Common myeloid progenitor, CD34-positive (primary cell): ENCODE data around the gene MET.

Experiments
- CTCF ChIA-PET: fragments of 350-600 bp; sonication (Branson Sonifier 250); formaldehyde crosslinking; loops from one replicate; lab custom pipeline; 2021; ENCODE audit warnings: antibody characterized with exemption; lab: Charles Lee
- POLR2A ChIA-PET: fragments of 350-600 bp; sonication (Branson Sonifier 250); formaldehyde crosslinking; loops from one replicate; lab custom pipeline; 2021; ENCODE audit warnings: antibody characterized with exemption; lab: Charles Lee
- DNase-seq, 3 donors: peaks; one replicate each; pipeline versions ENCODE4 v3.0.0 to v3.0.0-alpha.2; 2013
- H3K27ac ChIP-seq, 2 experiments: 1 replicate in 1 of 2; 2 replicates in 1 of 2; pipeline ENCODE4 v1.7.0; 2013; ENCODE audit warnings: inconsistent platforms in 2 of 2, low read length in 2 of 2, mild to moderate bottlenecking in 2 of 2, low read depth in 1 of 2, moderate library complexity in 1 of 2; ENCODE audit not compliant: severe bottlenecking in 2 of 2, insufficient read depth in 1 of 2, poor library complexity in 1 of 2
- H3K27me3 ChIP-seq, 5 experiments: replicated peaks in 2 of 5; 1 replicate in 3 of 5; 2 replicates in 2 of 5; pipeline versions ENCODE4 v1.6.1 to v1.7.0; 2013; ENCODE audit warnings: low read length in 4 of 5, mild to moderate bottlenecking in 2 of 5, moderate library complexity in 2 of 5, inconsistent platforms in 1 of 5; ENCODE audit not compliant: insufficient read depth in 5 of 5, control insufficient read depth in 4 of 5
- H3K36me3 ChIP-seq, 4 experiments: 1 replicate in 2 of 4; 2 replicates in 2 of 4; pipeline versions ENCODE4 v1.6.1 to v1.7.0; 2013; ENCODE audit warnings: low read length in 3 of 4, control low read depth in 1 of 4, mild to moderate bottlenecking in 1 of 4; ENCODE audit not compliant: control insufficient read depth in 4 of 4, insufficient read depth in 4 of 4
- H3K4me1 ChIP-seq, 4 experiments: 1 replicate in 3 of 4; 2 replicates in 1 of 4; pipeline versions ENCODE4 v1.6.1 to v1.7.1; 2013; ENCODE audit warnings: low read length in 3 of 4, mild to moderate bottlenecking in 3 of 4, control low read depth in 1 of 4, inconsistent platforms in 1 of 4, moderate library complexity in 1 of 4; ENCODE audit not compliant: control insufficient read depth in 4 of 4, insufficient read depth in 4 of 4; ENCODE audit errors: control extremely low read depth in 1 of 4
- H3K4me3 ChIP-seq, 7 experiments: 1 replicate in 4 of 7; 2 replicates in 3 of 7; pipeline versions ENCODE4 v1.5.1 to v1.7.0; 2013; ENCODE audit warnings: mild to moderate bottlenecking in 7 of 7, low read length in 6 of 7, moderate library complexity in 6 of 7, inconsistent platforms in 2 of 7, low read depth in 2 of 7, control low read depth in 1 of 7; ENCODE audit not compliant: insufficient read depth in 4 of 7, control insufficient read depth in 1 of 7; ENCODE audit errors: extremely low read depth in 1 of 7
- H3K9me3 ChIP-seq, 5 experiments: 1 replicate in 4 of 5; 2 replicates in 1 of 5; pipeline versions ENCODE4 v1.6.1 to v1.7.1; 2013; ENCODE audit warnings: low read length in 4 of 5, mild to moderate bottlenecking in 2 of 5, inconsistent platforms in 1 of 5, low read depth in 1 of 5, moderate library complexity in 1 of 5; ENCODE audit not compliant: control insufficient read depth in 4 of 5, insufficient read depth in 2 of 5; ENCODE audit errors: control extremely low read depth in 1 of 5
- WGBS: methylation state at CpG from one replicate; pipeline ENCODE4 v1.1.5; 2013; ENCODE audit not compliant: insufficient coverage; 5-methylcytosine and 5-hydroxymethylcytosine counted together

Gene MET

GRCh38 chr7:116802144-116802745, 130.2 kb downstream of the MET start:
- H3K4me1 ChIP-seq = no peaks in the 10 kb centered on the region
- H3K27me3 ChIP-seq = peaks cover 0 to 2% (median 0%) of the 10 kb centered on the region in 5 experiments
- no peak overlapping the region for H3K27ac ChIP-seq
- ChIA-PET POLR2A (no interaction called here), CTCF (interaction anchor here (1.0 to 1.3 kb wide), 2 partner anchors 11 to 12 kb away, joined by 3 read pairs; no protein-coding TSS in a partner anchor)
- no peaks in the 10 kb centered on the region for H3K36me3 ChIP-seq
- H3K9me3 ChIP-seq = no peaks in the 10 kb centered on the region
- no peak for DNase-seq
- H3K4me3 ChIP-seq = no peak overlapping the region
- 93% methylated on average over 5 of the region's 7 CpGs for whole genome bisulfite sequencing

GRCh38 chr7:116802746-116803152, 130.8 kb downstream of the MET start:
- DNase-seq = peak; percentile 50 to 80 (median 79)
- ChIA-PET POLR2A (no interaction called here), CTCF (interaction anchor here (0.9 to 1.5 kb wide), 4 partner anchors 206 to 638 kb away, joined by 3 to 6 read pairs (median 3); no protein-coding TSS in a partner anchor)
- Histone ChIP-seq H3K9me3 (no peaks in the 10 kb centered on the region), H3K27ac (no peak overlapping the region), H3K27me3 (peaks cover 0 to 2% (median 0%) of the 10 kb centered on the region in 5 experiments), H3K36me3 (no peaks in the 10 kb centered on the region), H3K4me1 (no peaks in the 10 kb centered on the region), H3K4me3 (no peak overlapping the region)
- 6% methylated on average over 2 of the region's 5 CpGs for WGBS

GRCh38 chr7:116804471-116804870, 132.5 kb downstream of the MET start:
- no peaks in the 10 kb centered on the region for H3K9me3 ChIP-seq
- DNase-seq = no peak
- no peak overlapping the region for H3K4me3 ChIP-seq
- CTCF ChIA-PET = interaction anchor here (0.6 to 2.0 kb wide), 11 partner anchors 10 to 671 kb away, joined by 3 to 6 read pairs (median 3); no protein-coding TSS in a partner anchor
- 89% methylated on average over 1 of the region's 3 CpGs for WGBS
- H3K27ac ChIP-seq = no peak overlapping the region
- no peaks in the 10 kb centered on the region for H3K36me3 ChIP-seq
- no peaks in the 10 kb centered on the region for H3K4me1 ChIP-seq
- POLR2A ChIA-PET = interaction anchor here (0.6 kb wide), 1 partner anchor 37 kb away, joined by 3 read pairs; no protein-coding TSS in a partner anchor
- H3K27me3 ChIP-seq = peaks cover 0 to 2% (median 0%) of the 10 kb centered on the region in 5 experiments

GRCh38 chr7:116805100-116805544, 133.1 kb downstream of the MET start:
- H3K4me3 ChIP-seq = no peak overlapping the region
- H3K9me3 ChIP-seq = no peaks in the 10 kb centered on the region
- no peak for DNase-seq
- 97% methylated on average over 5 of the region's 7 CpGs for WGBS
- POLR2A ChIA-PET = no interaction called here
- H3K36me3 ChIP-seq = no peaks in the 10 kb centered on the region
- no peak overlapping the region for H3K27ac ChIP-seq
- H3K27me3 ChIP-seq = peaks cover 0 to 2% (median 0%) of the 10 kb centered on the region in 5 experiments
- CTCF ChIA-PET = interaction anchor here (1.0 to 2.0 kb wide), 7 partner anchors 10 to 669 kb away, joined by 3 to 5 read pairs (median 3); no protein-coding TSS in a partner anchor
- peaks cover 0 to 3% (median 2%) of the 10 kb centered on the region in 4 experiments for H3K4me1 ChIP-seq

- DNase-seq = no peak
- H3K4me1 ChIP-seq = peaks cover 0 to 11% (median 2%) of the 10 kb centered on the region in 4 experiments
- H3K27ac ChIP-seq = no peak overlapping the region
- no peaks in the 10 kb centered on the region for H3K36me3 ChIP-seq
- H3K27me3 ChIP-seq = no peaks in the 10 kb centered on the region
- no peaks in the 10 kb centered on the region for H3K9me3 ChIP-seq
- CTCF ChIA-PET = interaction anchor here (1.2 to 2.3 kb wide), 3 partner anchors 14 to 547 kb away, joined by 4 to 8 read pairs (median 4); no protein-coding TSS in a partner anchor
- 100% methylated on average over 2 of the region's 7 CpGs for WGBS
- POLR2A ChIA-PET = interaction anchor here (0.6 kb wide), 1 partner anchor 909 kb away, joined by 3 read pairs; no protein-coding TSS in a partner anchor
- H3K4me3 ChIP-seq = no peak overlapping the region
Observed at GRCh38 chr7:116806046-116806944, 134.3 kb downstream of the MET start.

GRCh38 chr7:116807011-116807560, 135.1 kb downstream of the MET start:
- whole genome bisulfite sequencing = 100% methylated on average over 2 of the region's 3 CpGs
- CTCF ChIA-PET = interaction anchor here (0.7 to 5.5 kb wide), 6 partner anchors 15 to 631 kb away, joined by 3 to 31 read pairs (median 4); no protein-coding TSS in a partner anchor
- H3K27me3 ChIP-seq = no peaks in the 10 kb centered on the region
- no peaks in the 10 kb centered on the region for H3K36me3 ChIP-seq
- peaks cover 0 to 11% (median 2%) of the 10 kb centered on the region in 4 experiments for H3K4me1 ChIP-seq
- no peak for DNase-seq
- H3K9me3 ChIP-seq = no peaks in the 10 kb centered on the region
- no peak overlapping the region for H3K27ac ChIP-seq
- POLR2A ChIA-PET = no interaction called here
- H3K4me3 ChIP-seq = no peak overlapping the region
